Fibroblast of skin of abdomen (primary cell): ENCODE measurements around the gene C1QTNF8. TPM values are rescaled to one million over a fixed set of nuclear protein-coding genes. Genes with fewer than 3 reads are reported as not detected.

ENCODE experiments used
- DNase-seq: peaks from one replicate; pipeline ENCODE4 v3.0.0-alpha.2; 2013
- polyA plus RNA-seq, 2 experiments: library from polyadenylated mRNA; unstranded; fragments of 120-200 nt; gene quantifications; one replicate each; pipeline ENCODE4 v1.2.1, GENCODE V29; 2013; ENCODE audit not compliant: insufficient read length in 2 of 2

The C1QTNF8 gene
- not detected for polyA plus RNA-seq (2013, experiment 1 of 2; ENCODE audit: insufficient read length)
- polyA plus RNA-seq (2013, experiment 2 of 2; ENCODE audit: insufficient read length): not detected

- DNase-seq: no peak
These were observed at the start of gene C1QTNF8 for GRCh38 chr16:1096169-1097082. Gene C1QTNF8 (minus strand): TSS chr16:1096244. CDS start chr16:1094922, 1,322 bp downstream.

- DNase-seq: no peak
These were observed 49.5 kb upstream of the C1QTNF8 start for GRCh38 chr16:1145383-1146100.

GRCh38 chr16:1144476-1145382, 48.7 kb upstream of the C1QTNF8 start:
- DNase-seq: no peak

GRCh38 chr16:1143761-1144450, 47.9 kb upstream of the C1QTNF8 start:
- no peak for DNase-seq

- no peak for DNase-seq
These were observed 46.9 kb upstream of the C1QTNF8 start for GRCh38 chr16:1142911-1143310.

GRCh38 chr16:1141716-1142115, 45.7 kb upstream of the C1QTNF8 start:
- DNase-seq: no peak

- DNase-seq: no peak
These were observed 45.1 kb upstream of the C1QTNF8 start for GRCh38 chr16:1141191-1141590.

- DNase-seq: no peak
These were observed 44.6 kb upstream of the C1QTNF8 start for GRCh38 chr16:1140582-1141162.

GRCh38 chr16:1137604-1138003, 41.6 kb upstream of the C1QTNF8 start:
- DNase-seq: peak; percentile 33

GRCh38 chr16:1135459-1135825, 39.4 kb upstream of the C1QTNF8 start:
- no peak for DNase-seq

GRCh38 chr16:1134776-1135458, 38.9 kb upstream of the C1QTNF8 start:
- DNase-seq: no peak

- DNase-seq: no peak
These were observed 37.9 kb upstream of the C1QTNF8 start for GRCh38 chr16:1133810-1134520.

- no peak for DNase-seq
These were observed 37.2 kb upstream of the C1QTNF8 start for GRCh38 chr16:1133271-1133670.

GRCh38 chr16:1132431-1132830, 36.4 kb upstream of the C1QTNF8 start:
- DNase-seq: no peak

GRCh38 chr16:1131378-1131994, 35.4 kb upstream of the C1QTNF8 start:
- DNase-seq: no peak

GRCh38 chr16:1130382-1130781, 34.3 kb upstream of the C1QTNF8 start:
- DNase-seq: no peak

- no peak for DNase-seq
These were observed 33.3 kb upstream of the C1QTNF8 start for GRCh38 chr16:1129106-1129960.

- no peak for DNase-seq
These were observed 32.1 kb upstream of the C1QTNF8 start for GRCh38 chr16:1127971-1128715.
